HG02870 (cell line): ENCODE measurements around the gene CAPN1.
"Not testable (repeated sequence)": the region's sequence is repeated elsewhere in the genome, so short reads cannot be mapped to it uniquely, and the experiment has no call there.

ENCODE experiments used
- ATAC-seq: cut with Tn5 transposase; IDR thresholded peaks from one replicate; pipeline ENCODE4 v1.9.1; 2021; ENCODE audit warnings: mild to moderate bottlenecking, moderate library complexity; ENCODE audit not compliant: unreplicated experiment

The CAPN1 gene

DNA sequence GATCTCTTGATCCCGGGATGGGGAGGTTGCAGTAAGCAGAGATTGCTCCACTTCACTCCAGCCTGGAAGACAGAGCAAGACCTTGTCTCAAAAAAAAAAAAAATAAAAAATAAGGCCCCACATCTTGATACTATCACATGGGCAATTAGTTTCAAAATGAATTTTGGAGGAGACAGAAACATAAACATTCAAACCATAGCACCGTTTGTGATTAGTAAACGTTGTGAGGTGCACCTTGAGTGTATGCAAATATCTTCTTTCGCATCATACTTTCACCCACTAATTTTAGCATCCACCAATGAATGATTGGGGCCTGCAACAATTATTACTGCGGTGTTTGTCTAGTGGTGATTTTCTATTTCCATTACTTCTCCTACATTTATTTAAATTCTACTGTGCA is 22.7 kb upstream of the CAPN1 start:
- ATAC-seq, result no peak

DNA sequence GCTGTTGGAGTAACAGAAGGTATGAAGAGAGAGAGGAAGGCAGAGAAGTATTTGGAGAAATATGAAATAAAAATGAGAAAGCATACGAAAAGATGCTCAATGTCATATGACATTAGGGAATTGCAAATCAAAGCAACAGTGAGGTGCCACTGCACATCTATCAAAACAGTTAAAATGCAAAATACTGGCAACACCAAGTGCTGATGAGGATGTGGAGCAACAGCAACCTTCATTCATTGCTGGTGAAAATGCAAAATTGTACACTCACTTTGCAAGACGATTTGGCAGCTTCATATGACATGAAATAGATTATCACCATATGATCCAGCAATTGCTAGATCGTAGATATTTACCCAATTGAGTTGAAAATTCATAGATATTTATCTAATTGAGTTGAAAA is 21.1 kb upstream of the CAPN1 start:
- no peak for ATAC-seq

DNA sequence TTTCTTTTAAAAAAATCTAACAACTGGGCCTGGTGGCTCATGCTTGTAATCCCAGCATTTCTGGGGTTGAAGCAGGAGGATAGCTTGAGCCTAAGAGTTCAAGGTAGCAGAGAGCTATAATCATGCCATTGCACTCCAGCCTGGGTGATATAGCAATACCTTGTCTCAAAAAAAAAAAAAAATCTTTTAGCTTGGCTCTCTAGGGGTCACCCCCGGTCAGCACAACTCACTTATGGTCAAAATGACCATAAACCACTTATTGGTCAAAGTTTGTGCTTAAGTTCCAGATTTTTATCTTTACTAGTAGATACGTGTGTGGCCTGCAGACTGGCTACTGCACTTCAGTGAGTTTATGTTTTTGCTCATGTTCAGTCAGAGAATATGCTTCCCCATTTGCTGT is 18.0 kb upstream of the CAPN1 start:
- no peak for ATAC-seq

DNA sequence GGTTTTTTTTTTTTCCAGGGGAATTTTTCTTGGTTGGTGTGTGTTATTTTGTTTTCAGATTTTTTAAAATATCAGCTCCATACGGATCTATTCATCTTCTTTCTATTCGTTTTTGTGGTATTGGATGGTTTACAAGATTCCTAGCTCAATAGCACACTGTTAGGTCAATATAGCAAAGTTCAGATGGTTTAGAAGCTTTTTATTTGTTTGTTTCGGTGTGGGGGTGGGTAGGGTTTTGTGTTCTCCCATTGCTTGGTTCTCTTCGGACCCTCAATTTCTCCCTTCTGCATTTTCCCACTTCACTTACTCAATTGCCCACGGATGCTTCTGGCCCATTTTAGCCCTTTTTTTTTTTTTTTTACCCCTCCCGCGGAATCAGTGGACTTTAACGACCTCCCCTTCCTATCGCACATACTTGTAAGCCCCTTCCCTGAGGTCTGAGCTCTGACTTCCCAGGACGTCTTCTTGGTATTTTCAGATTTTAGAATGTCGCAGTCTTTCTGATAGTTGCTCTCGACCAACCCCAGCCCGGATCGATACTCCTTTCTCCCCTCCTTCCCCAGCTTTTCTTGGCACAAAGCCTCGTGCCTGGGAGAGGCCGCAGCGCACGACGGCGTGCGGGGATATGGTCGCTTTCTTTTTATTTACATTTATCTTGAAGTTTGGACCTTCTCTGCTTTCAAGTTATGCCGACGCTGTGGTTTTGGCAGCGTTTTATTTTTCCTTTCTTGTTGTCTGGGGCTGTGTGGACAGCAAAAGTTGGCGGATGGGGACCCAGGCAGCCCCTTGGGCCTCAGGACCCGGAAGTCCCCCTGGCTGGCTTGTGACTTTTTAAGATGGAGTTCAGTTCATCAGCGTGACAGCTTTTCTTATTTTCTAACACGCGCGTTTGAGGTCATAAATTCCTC is 16.1 kb upstream of the CAPN1 start:
- ATAC-seq, result no peak

- no peak for ATAC-seq
These were observed 14.8 kb upstream of the CAPN1 start for GRCh38 chr11:65166893-65167292.

GRCh38 chr11:65167656-65168055 is 14.1 kb upstream of the CAPN1 start:
- ATAC-seq, result no peak

- no peak for ATAC-seq
These were observed 12.5 kb upstream of the CAPN1 start for GRCh38 chr11:65169164-65169641.

GRCh38 chr11:65170058-65170534 is 11.6 kb upstream of the CAPN1 start, which contains the start of gene SPDYC:
SPDYC (plus strand) TSS chr11:65170233; CDS start chr11:65171358, 1,125 bp downstream.
- ATAC-seq, result no peak

DNA sequence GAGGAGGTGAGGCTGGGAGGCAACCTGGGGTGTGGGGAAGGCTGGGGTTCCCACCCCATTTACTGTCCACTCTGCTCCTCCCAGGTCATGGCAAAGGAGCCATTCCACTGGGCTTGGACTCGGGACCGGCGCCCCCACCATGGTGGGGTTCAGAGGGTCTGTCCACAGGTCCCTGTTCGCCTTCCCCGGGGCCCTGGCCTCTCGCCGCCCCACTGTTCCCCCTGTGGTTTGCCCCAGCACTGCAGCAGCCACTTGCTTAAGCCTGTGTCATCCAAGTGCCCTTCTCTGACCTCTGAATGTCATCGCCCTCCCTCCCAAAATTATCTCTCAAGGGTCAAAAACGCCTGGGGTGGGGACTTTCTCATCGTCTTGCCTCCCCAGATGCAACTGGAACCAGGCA is 9.1 kb upstream of the CAPN1 start:
- ATAC-seq, result no peak

DNA sequence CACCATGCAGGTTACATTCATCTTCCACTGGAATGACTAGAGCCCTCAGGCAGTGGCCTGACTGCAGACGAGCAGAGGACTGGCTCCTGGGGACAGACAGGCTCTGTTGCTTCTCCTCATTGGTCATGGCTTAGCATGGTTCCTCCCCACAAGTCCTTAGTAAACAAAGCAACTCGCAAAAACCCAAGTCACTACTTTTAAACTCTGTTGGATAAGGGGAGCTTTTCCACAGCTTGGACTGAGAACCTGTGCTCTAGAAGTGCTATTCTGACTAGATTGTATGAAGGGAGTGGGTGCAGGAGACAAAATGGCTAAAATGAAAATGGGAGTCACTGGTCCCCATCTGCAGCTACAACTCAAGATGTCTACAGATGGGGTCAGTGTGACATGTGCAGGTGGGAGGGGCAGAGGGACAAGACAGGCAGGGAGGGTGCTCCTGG is 7.1 kb upstream of the CAPN1 start:
- ATAC-seq, result not testable (repeated sequence)

DNA sequence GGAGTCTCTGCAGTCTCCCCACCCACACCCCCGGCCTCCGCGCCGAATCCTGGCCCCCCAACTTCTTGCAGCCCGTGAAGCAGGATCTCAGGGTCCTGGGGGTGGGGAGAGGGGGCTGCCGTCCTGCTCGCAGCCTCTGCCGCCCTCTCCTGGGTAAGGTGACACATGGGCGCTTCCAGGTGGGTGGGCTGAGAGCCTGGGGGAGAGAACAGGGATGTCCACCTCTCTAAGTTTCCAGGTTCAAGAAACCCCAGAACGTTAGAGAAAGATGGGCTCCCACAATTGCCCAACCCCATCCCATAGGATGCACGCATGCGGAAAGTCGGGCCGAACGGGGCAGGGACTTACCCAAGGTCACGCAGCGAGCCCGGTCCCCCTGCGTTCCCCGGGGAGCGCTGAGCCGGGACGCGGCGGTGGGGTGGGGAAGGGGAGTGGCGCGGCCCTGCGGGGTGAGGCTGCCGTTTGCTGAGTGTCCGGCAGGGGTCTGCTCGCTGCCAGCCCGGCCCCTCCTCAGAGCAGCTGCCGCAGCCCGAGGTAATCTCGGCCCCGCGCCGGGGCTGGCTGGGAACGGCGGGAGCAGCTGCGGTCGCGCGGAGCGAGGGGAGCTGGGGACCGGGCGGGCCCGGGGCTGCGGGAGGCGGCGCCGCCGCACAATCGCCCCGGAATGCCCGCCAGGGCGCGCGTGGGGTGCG is 705 bp upstream of the CAPN1 start:
- peak; percentile 50 for ATAC-seq

DNA sequence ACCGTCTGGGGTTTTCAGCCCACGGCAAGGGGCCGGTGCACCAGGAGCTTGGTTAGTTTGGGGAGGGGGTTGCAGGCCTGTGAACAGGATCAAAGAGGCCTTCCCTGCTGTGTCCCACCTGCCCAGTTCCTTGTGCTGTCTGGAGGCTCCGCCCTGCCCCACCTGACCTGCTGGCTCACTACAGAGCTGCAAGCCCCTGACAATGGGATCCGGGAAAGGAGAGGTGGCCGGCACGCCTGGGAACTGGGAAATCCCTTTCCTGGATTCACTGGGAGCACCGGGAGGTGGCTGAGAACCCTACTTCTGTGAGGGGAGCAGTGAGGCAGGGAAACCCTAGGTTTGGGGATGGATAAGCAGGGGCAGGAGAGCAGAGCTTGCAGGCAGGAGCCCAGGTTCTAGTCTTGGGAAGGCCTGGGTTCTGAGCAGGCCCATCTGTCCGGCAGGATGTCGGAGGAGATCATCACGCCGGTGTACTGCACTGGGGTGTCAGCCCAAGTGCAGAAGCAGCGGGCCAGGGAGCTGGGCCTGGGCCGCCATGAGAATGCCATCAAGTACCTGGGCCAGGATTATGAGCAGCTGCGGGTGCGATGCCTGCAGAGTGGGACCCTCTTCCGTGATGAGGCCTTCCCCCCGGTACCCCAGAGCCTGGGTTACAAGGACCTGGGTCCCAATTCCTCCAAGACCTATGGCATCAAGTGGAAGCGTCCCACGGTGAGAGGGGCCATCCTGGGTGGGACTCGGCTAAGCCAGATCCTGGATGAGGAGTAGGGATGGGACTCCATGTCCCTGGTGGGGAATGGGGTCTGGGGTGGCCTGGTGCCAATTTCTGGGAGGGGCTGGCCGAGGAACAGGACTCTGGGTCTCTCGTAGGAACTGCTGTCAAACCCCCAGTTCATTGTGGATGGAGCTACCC is 786 bp downstream of the CAPN1 start:
- ATAC-seq, result no peak

GRCh38 chr11:65183201-65183891 is 1.6 kb downstream of the CAPN1 start:
- ATAC-seq, result no peak

- no peak for ATAC-seq
These were observed 2.4 kb downstream of the CAPN1 start for GRCh38 chr11:65184146-65184545.

DNA sequence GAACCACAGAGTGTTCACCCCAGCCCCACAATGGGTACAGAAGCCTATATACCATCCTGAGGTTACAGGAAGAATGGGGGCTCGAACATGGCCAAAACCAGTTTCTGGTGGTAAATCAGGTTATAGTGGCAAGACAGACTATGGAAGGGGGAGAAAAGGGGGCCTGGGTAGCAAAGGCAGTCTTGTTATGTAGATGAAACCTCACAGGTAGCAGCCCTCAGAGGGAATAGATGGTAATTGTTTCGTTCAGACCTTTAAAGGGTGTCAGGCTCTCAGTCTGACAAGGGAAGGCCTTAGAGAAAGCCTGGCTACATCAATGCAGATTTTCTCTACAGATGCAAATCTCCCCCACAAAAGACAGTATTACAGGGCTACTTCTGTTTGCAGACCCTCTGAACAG is 3.4 kb downstream of the CAPN1 start:
- no peak for ATAC-seq

DNA sequence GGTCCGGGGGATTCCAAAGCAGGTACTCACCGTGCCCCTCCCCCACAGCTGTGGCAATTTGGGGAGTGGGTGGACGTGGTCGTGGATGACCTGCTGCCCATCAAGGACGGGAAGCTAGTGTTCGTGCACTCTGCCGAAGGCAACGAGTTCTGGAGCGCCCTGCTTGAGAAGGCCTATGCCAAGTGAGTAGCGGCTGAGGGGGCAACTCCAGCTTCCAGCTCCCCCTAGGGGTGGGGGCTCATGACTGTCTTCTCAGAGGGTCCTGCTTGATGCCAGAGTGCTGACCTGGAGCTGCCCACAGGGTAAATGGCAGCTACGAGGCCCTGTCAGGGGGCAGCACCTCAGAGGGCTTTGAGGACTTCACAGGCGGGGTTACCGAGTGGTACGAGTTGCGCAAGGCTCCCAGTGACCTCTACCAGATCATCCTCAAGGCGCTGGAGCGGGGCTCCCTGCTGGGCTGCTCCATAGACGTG is 4.2 kb downstream of the CAPN1 start:
- no peak for ATAC-seq

GRCh38 chr11:65186701-65187100 is 5.0 kb downstream of the CAPN1 start:
- no peak for ATAC-seq

DNA sequence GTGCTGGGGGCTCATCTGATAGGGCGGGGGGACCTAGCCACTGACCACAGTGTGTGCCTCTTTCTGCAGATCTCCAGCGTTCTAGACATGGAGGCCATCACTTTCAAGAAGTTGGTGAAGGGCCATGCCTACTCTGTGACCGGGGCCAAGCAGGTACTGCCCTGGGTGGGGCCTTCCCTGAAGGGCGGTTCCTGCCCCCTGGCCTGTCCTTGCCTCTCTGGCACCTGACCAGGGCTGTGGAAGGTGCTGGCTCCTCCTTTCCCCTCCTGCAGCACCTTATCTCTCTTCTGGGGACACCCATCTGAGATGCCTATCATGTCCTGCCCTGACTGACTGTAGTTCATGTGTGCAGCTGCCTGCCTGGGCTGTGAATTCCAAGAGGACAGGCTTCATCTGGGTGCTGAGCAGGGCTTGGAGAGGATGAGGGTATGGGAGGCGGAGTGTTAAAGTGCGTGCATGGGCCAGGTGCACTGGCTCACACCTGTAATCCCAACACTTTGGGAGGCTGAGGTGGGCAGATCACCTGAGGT is 5.5 kb downstream of the CAPN1 start:
- ATAC-seq, result no peak

DNA sequence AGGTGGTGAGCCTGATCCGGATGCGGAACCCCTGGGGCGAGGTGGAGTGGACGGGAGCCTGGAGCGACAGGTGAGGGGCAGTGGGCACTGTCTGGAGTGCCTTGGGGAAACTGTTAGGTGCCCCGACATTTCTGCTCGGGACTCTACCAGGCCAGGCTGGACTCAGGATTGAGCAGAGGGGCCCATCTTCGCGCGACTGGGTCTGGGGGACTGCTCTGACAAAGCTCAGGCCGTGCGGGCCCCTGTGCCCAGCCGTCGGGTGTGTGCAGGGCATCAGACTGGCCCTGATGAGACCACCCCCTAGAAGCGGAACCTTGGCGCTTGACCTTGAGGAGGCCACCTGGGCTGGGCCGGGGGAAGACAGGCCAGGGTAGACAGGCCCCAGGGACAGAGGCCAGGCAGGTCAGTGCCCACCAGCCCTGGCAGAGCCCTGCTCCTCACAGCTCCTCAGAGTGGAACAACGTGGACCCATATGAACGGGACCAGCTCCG is 6.3 kb downstream of the CAPN1 start:
- ATAC-seq, result no peak

- ATAC-seq, result no peak
These were observed 6.8 kb downstream of the CAPN1 start for GRCh38 chr11:65188486-65188885.
